Esophagus mucosa (tissue), 1 donor: ENCODE measurements around the gene SELENOM. TPM values are rescaled to one million over a fixed set of nuclear protein-coding genes. Genes with fewer than 3 reads are reported as not detected.
"Not testable (repeated sequence)": the region's sequence is repeated elsewhere in the genome, so short reads cannot be mapped to it uniquely, and the experiment has no call there.

Experiments used
- ATAC-seq: fragments of 200-7000 bp; cut with Tn5 transposase; one replicate; pipeline ENCODE4 v1.9.1; 2020
- total RNA-seq: library from RNA; stranded (reverse); gene quantifications from one replicate; pipeline ENCODE4 v1.2.4, GENCODE V29; 2023
- donor health status: DM: yes; HTN: yes; CAD: no.

Gene SELENOM
- total RNA-seq, 1 donor from 2014 or later = 13.7 TPM

- ATAC-seq = no peak
These were observed 2.5 kb downstream of the SELENOM start for GRCh38 chr22:31104869-31105268.

- no peak for ATAC-seq
These were observed 3.3 kb downstream of the SELENOM start for GRCh38 chr22:31103899-31104694.

- ATAC-seq = no peak
These were observed 4.3 kb downstream of the SELENOM start for GRCh38 chr22:31103111-31103510.

- peak; percentile 50 for ATAC-seq
These were observed 4.8 kb downstream of the SELENOM start for GRCh38 chr22:31102441-31103081.

GRCh38 chr22:31100762-31101525 lies 6.4 kb downstream of the SELENOM start:
- no peak for ATAC-seq

- no peak for ATAC-seq
These were observed 7.3 kb downstream of the SELENOM start for GRCh38 chr22:31099841-31100761.

- ATAC-seq = no peak
These were observed 8.0 kb downstream of the SELENOM start for GRCh38 chr22:31099386-31099785.

GRCh38 chr22:31098632-31099110 lies 8.7 kb downstream of the SELENOM start:
- ATAC-seq = no peak

GRCh38 chr22:31097941-31098631 lies 9.3 kb downstream of the SELENOM start:
- no peak for ATAC-seq

GRCh38 chr22:31097539-31097938 lies 9.8 kb downstream of the SELENOM start:
- ATAC-seq = not testable (repeated sequence)

- no peak for ATAC-seq
These were observed 10.6 kb downstream of the SELENOM start for GRCh38 chr22:31096657-31097279.

- no peak for ATAC-seq
These were observed 11.6 kb downstream of the SELENOM start for GRCh38 chr22:31095637-31096249.

GRCh38 chr22:31094741-31095140 lies 12.6 kb downstream of the SELENOM start:
- ATAC-seq = no peak

GRCh38 chr22:31094021-31094551 lies 13.3 kb downstream of the SELENOM start:
- ATAC-seq = no peak

- ATAC-seq = no peak
These were observed 14.1 kb downstream of the SELENOM start for GRCh38 chr22:31093086-31093850.

GRCh38 chr22:31092161-31092560 lies 15.2 kb downstream of the SELENOM start:
- ATAC-seq = no peak

GRCh38 chr22:31091106-31091975 lies 16.0 kb downstream of the SELENOM start:
- ATAC-seq = no peak
